Posterior vena cava (tissue), 2 donors: Measurements from ENCODE around the gene ZNF699. TPM values are rescaled to one million over a fixed set of nuclear protein-coding genes. Genes with fewer than 3 reads are reported as not detected.
A peak's percentile ranks its signal among the peaks of the same experiment; 100 is the strongest.
"Not testable (repeated sequence)": the region's sequence is repeated elsewhere in the genome, so short reads cannot be mapped to it uniquely, and the experiment has no call there.

ENCODE experiments used
- DNase-seq: peaks from one replicate; pipeline ENCODE4 v3.0.0-alpha.2; 2020; ENCODE audit warnings: low spot score
- intact Hi-C, 2 donors: fragments of 100-400 bp; cut with DNase I; formaldehyde crosslinking; loops; one replicate each; pipeline versions ENCODE4 v1.14.1 to v1.14.2; 2022 to 2023
- long read RNA-seq, 2 donors: library from polyadenylated mRNA; unstranded; transcript quantifications; one replicate each; pipeline ENCODE4 v2.0.0, GENCODE V29; 2020 to 2021
- total RNA-seq, 2 donors: library from RNA; stranded (reverse); fragmentation: NEBNext Ultra II Directional; extraction: Animal tissue kit (Norgen Biotek cat#: 25700); gene quantifications; one replicate each; pipeline ENCODE4 v1.2.1, GENCODE V29; 2021
- donor health status: DM: yes; HTN: yes; CAD: no.
- donor health status: DM: yes; HTN: yes; CAD: no.

ZNF699 gene
- 1 to 10 TPM; 7.0 to 7.5 TPM for total RNA-seq
- long read RNA-seq, donor 1 = 0 reads
- long read RNA-seq, donor 2 = 0 reads

GRCh38 chr19:9309139-9309973 is at the start of gene ZNF699:
ZNF699 (minus strand) TSS chr19:9309838; CDS start chr19:9305119, 4,719 bp downstream.
- intact Hi-C loops = no loop called here
- peak; percentile 99 for DNase-seq

DNA sequence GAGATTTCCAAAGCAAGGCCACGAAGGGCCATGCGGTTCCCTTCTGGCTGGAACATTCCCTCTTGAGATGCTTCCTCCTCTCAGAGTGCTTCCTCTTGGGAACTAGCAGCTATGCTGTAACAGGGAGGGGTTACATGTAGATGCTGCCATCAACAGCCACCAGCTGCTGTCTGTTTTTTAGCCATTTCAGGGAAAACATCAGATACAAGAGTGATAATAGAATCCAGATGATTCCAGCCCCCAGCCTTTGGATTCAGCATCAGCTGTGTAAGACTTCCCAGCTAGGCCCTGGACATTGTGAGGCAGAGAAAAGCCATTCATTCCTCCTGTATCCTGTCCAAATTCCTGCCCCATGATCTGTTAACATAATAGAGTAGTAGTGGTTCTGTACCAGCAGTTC is 45.0 kb upstream of the ZNF699 start:
- no peak for DNase-seq
- intact Hi-C loops = no loop called here

GRCh38 chr19:9353011-9353410 is 43.4 kb upstream of the ZNF699 start:
- intact Hi-C loops = no loop called here
- DNase-seq = no peak

DNA sequence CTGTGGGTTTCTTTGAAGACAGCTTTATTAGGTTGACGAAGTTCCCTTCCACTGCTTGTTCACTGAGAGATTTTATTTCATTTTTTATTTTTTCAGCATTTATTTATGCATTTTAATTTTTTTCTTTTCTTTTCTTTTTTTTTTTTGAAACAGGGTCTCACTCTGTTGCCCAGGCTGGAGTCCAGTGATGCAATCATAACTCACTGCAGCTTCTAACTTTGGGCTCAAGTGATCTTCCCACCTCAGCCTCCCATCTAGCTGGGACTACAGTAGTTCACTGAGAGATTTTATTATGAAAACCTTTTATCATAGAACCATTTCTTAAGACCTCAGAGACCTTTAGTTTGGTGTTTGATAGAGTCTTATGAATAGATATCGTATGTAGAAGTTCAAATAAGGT is 42.9 kb upstream of the ZNF699 start:
- DNase-seq = no peak
- intact Hi-C loops = no loop called here

GRCh38 chr19:9348671-9349070 is 39.0 kb upstream of the ZNF699 start:
- no peak for DNase-seq
- intact Hi-C loops = no loop called here

GRCh38 chr19:9348253-9348652 is 38.6 kb upstream of the ZNF699 start:
- intact Hi-C loops = no loop called here
- DNase-seq = no peak

GRCh38 chr19:9345005-9345404 is 35.4 kb upstream of the ZNF699 start:
- intact Hi-C loops = no loop called here
- no peak for DNase-seq

GRCh38 chr19:9342610-9343304 is 33.1 kb upstream of the ZNF699 start:
- intact Hi-C loops = loop anchor here in 1 of 2 donors (1.0 kb wide), 2 partner anchors 12 to 45 kb away; no protein-coding TSS in a partner anchor
- DNase-seq = no peak

GRCh38 chr19:9329999-9330398 is 20.4 kb upstream of the ZNF699 start:
- intact Hi-C loops = loop anchor here in 1 of 2 donors (1.0 kb wide), 1 partner anchor 12 kb away; no protein-coding TSS in a partner anchor
- DNase-seq = no peak

DNA sequence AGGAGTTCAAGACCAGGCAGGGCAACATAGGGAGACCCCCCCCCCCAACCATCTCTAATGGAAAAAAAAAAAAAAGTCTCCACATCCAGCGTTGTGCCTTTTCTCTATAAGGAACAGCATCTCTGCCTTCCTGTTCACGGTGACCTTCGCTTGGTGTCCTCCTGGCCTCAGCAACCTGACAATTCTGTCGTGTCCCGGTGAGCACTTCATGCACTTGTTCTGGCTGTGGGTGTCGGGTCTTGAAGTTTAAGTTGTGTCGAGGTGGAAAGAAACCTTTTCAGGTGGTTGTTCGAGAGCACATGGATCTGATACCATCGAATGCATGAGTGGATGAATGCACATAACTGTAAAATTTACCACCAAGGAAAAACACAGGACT is 14.9 kb upstream of the ZNF699 start:
- no peak for DNase-seq
- intact Hi-C loops = no loop called here

DNA sequence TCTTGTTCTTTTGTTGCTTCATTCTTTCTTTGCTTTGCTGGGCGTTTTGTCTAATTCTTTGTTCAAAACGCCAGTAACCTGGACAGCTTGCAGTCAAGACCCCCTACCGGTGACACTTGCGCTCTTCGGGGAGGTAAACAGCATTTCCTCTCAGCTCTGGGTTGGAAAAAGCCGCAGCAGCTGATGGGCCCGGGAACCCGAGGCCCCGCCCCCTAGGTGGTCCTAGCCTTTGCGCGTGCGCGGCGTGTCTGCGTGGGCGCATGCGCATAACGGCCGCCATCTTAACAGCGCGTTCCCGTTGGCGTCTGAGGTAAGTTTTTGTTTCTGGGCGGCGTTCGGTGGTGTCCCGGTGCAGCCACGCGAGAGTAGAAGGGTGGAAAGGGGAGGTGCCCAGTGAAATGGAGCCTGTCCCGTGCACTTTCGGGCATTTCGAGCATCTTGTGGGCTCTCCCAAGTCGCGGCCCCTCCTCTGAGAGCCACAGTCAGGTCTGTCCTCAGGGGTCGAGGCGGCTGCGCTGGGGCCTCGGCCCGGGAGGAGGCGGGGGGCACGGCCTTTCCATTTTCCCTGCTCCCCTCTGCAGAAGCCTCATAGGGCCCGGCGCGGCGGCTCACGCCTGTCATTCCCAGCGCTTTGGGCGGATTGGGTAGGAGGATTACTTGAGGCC is 14.4 kb upstream of the ZNF699 start, which contains the start of gene ZNF559:
Gene ZNF559 (plus strand): TSS at position 261 of the 665 bp plus-strand sequence. CDS start 14,371 bp downstream, outside the sequence.
- intact Hi-C loops = no loop called here
- peak; percentile 99 for DNase-seq

GRCh38 chr19:9323557-9323918 is 13.9 kb upstream of the ZNF699 start:
- intact Hi-C loops = no loop called here
- peak; percentile 87 for DNase-seq

DNA sequence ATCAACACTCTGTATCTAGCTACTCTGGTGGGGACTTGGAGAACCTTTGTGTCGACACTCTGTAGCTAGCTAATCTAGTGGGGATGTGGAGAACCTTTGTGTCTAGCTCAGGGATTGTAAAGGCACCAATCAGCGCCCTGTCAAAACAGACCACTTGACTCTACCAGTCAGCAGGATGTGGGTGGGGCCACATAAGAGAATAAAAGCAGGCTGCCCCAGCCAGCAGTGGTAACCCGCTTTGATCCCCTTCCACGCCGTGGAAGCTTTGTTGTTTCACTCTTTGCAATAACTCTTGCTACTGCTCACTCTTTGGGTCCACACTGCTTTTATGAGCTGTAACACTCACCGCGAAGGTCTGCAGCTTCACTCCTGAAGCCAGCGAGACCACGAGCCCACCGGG is 12.6 kb upstream of the ZNF699 start:
- not testable (repeated sequence) for DNase-seq

DNA sequence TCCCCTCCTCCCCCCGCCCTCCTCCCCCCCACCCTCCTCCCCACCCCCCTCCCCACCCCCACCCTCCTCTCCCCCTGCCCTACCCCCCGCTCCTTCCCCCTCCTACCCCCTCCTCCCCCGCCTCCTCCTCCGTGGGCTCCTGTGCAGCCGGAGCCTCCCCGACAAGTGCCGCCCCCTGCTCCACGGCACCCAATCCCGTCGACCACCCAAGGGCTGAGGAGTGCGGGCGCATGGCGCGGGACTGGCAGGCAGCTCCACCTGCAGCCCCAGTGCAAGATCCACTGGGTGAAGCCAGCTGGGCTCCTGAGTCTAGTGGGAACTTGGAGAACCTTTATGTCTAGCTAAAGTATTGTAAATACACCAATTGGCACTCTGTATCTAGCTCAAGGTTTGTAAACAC is 12.1 kb upstream of the ZNF699 start:
- intact Hi-C loops, DNase-seq: not testable (repeated sequence)

More for the DNA sequence above, 12.6 kb upstream of the ZNF699 start:
- intact Hi-C loops = not testable (repeated sequence)

GRCh38 chr19:9321338-9321737 is 11.7 kb upstream of the ZNF699 start:
- intact Hi-C loops = no loop called here
- DNase-seq = no peak

DNA sequence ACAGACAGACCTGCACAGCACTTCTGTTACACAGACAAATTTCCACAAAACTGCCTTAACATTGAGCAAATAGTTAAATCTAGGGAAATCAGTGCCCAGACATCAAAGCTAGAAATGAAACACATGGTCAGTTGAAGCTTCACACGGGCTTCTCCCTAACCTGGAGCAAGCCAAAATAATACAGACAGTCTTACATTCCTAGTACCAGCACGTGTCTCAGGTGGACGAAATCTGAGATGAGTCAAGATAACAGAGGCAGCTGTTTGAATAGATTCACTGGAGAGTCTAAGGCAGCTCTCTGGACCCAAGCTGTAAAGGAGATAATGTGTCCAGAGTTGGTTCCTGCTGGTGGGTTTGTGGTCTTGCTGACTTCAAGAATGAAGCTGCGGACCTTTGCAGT is 4.1 kb upstream of the ZNF699 start:
- intact Hi-C loops = loop anchor here (10.0 kb wide), 2 partner anchors 471 to 481 kb away; no protein-coding TSS in a partner anchor
- DNase-seq = no peak

GRCh38 chr19:9309974-9310446 is 372 bp upstream of the ZNF699 start:
- intact Hi-C loops = loop anchor here (10.0 kb wide), 2 partner anchors 475 to 485 kb away; no protein-coding TSS in a partner anchor
- peak; percentile 97 for DNase-seq

DNA sequence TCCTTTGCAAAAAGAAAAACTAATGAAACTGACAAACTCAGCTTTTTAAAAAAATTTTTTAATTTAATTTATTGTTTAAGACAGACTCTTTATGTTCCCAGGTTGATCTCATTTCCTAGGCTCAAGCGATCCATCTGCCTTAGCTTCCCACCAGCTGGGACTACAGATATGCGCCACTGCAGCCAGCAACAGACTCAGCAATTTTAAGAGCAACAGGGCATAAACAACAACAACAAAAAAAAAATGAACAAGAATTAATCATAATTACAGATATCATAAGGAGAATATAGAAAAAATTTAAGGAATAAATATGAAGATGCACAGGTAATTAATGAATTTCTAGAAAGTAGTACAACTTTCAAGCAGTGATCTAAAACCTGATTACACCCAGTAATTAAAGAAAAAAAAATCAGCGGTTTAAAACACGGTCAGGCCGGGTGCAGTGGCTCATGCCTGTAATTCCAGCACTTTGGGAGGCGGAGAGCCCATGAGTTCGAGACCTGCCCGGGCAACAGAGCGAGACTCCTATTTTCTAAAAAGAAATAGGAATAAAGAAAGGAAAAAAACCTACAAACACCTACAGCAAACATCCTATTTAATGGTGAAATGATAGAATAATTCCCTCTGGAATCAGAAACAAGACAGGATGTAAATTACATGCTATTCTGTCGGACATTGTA is 1.4 kb downstream of the ZNF699 start:
- intact Hi-C loops = no loop called here
- DNase-seq = no peak

DNA sequence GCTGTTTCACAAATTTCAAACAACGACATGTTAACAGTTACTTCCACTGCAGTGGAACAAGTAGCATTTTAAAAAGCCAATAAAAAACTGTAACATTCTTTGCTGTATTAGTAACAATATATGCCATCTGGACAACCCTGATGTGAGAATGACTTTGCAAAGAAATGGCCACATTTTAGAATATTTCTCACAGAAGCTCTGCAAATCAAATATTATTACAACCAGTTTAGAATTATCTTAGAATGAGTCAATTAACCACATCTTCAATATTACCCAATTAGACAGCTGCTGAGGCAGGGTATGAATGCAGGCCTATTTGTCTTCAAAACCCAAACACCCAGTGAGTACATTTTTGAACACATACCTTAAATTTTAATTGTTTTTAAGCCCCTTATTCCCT is 3.2 kb downstream of the ZNF699 start:
- intact Hi-C loops = no loop called here
- no peak for DNase-seq
